HG02763 (cell line): Measurements from ENCODE around the gene ABITRAM.

Experiments
- ATAC-seq: cut with Tn5 transposase; IDR thresholded peaks from one replicate; pipeline ENCODE4 v1.9.1; 2021; ENCODE audit warnings: mild to moderate bottlenecking, moderate library complexity; ENCODE audit not compliant: unreplicated experiment

The ABITRAM gene

DNA sequence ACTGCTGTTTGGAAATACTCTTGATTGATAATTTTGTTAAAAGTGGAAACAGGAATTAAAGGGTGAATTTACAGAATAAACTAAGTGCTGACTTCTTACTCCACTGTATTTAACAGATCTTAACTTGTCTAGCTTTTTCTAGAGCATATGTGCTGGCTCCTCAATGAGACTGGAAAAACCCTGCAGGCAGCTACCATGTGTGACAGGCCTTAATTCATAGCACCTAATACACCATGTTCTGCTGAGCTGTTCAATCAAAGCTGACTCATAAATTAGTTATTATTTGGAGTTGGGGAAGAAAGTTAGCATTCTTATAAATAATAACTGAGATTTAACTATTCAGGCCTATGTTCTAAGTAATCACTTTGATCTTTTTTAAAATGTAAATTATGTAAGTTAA, 49.7 kb downstream of the ABITRAM start:
- ATAC-seq, result no peak
